Fibroblast of lung (primary cell): ENCODE measurements around the gene MYO10. TPM values are rescaled to one million over a fixed set of nuclear protein-coding genes. Genes with fewer than 3 reads are reported as not detected.
A peak's percentile ranks its signal among the peaks of the same experiment; 100 is the strongest.

Experiments
- DNase-seq, 2 donors: peaks; one replicate each; pipeline versions ENCODE4 v3.0.0 to v3.0.0-alpha.2; 2010; ENCODE audit warnings: low read depth in 2 of 2
- H2AFZ ChIP-seq: 2 replicates; pipeline ENCODE4 v1.5.1; 2012; ENCODE audit warnings: low read length, control low read depth, inconsistent platforms
- H3K27ac ChIP-seq: 2 replicates; pipeline ENCODE4 v1.5.1; 2011; ENCODE audit warnings: low read length, control low read depth; ENCODE audit not compliant: insufficient read depth
- H3K27me3 ChIP-seq: 2 replicates; pipeline ENCODE4 v1.5.1; 2011; ENCODE audit warnings: mild to moderate bottlenecking, low read length; ENCODE audit not compliant: control insufficient read depth, insufficient read depth
- H3K36me3 ChIP-seq: 2 replicates; pipeline ENCODE4 v1.5.1; 2011; ENCODE audit warnings: low read length; ENCODE audit not compliant: control insufficient read depth, insufficient read depth
- H3K4me1 ChIP-seq: 2 replicates; pipeline ENCODE4 v1.5.1; 2011; ENCODE audit warnings: low read length; ENCODE audit not compliant: control insufficient read depth, insufficient read depth; ENCODE audit errors: extremely low read depth
- H3K4me2 ChIP-seq: 2 replicates; pipeline ENCODE4 v1.5.1; 2011; ENCODE audit warnings: low read length, control low read depth; ENCODE audit not compliant: insufficient read depth; ENCODE audit errors: extremely low read depth
- H3K4me3 ChIP-seq, 4 experiments: fragments of 200-600 bp in 1 of 4; sonication (generic) in 1 of 4; replicated peaks in 1 of 4; 2 replicates each; pipeline ENCODE4 v1.5.1; 2011 to 2016; ENCODE audit warnings: low read length in 4 of 4, low read depth in 3 of 4, mild to moderate bottlenecking in 3 of 4, control low read depth in 2 of 4, inconsistent platforms in 1 of 4, mixed read lengths in 1 of 4; ENCODE audit not compliant: insufficient read depth in 1 of 4; ENCODE audit errors: control extremely low read depth in 1 of 4
- H3K79me2 ChIP-seq: 2 replicates; pipeline ENCODE4 v1.5.1; 2012; ENCODE audit warnings: mild to moderate bottlenecking, low read length, inconsistent platforms; ENCODE audit not compliant: control insufficient read depth, insufficient read depth
- H3K9ac ChIP-seq: 2 replicates; pipeline ENCODE4 v1.5.1; 2011; ENCODE audit warnings: mild to moderate bottlenecking, low read length, control low read depth; ENCODE audit not compliant: insufficient read depth
- H3K9me3 ChIP-seq: 2 replicates; pipeline ENCODE4 v1.5.1; 2012; ENCODE audit warnings: low read depth, low read length; ENCODE audit not compliant: control insufficient read depth, insufficient read depth
- H4K20me1 ChIP-seq: 2 replicates; pipeline ENCODE4 v1.5.1; 2011; ENCODE audit warnings: low read length; ENCODE audit not compliant: control insufficient read depth, insufficient read depth; ENCODE audit errors: extremely low read depth
- EZH2 ChIP-seq: IDR thresholded peaks from 2 replicates; pipeline ENCODE4 v1.5.1; 2012; ENCODE audit warnings: low read length, control low read depth, mild to moderate bottlenecking; ENCODE audit errors: missing control alignments
- polyA plus RNA-seq, 2 donors: library from polyadenylated mRNA; depleted of rRNA in 1 of 2; stranded (reverse) in 1 of 2; unstranded in 1 of 2; fragments of >200 nt; gene quantifications; 2 replicates each; pipeline ENCODE4 v1.2.1, GENCODE V29; 2011 to 2012; ENCODE audit warnings: missing spikeins in 1 of 2
- total RNA-seq: library from RNA; depleted of rRNA; stranded (reverse); fragments of >200 nt; gene quantifications from 2 replicates; pipeline ENCODE4 v1.2.1, GENCODE V29; 2014
- TF ChIP-seq, protein P1 (sequence below), 2 donors: IDR thresholded peaks in 1 of 2; conservative IDR thresholded peaks in 1 of 2; 1 replicate in 1 of 2; 2 replicates in 1 of 2; pipeline ENCODE4 v1.5.1; 2011 to 2012; ENCODE audit warnings: low read length in 2 of 2, control low read depth in 1 of 2, inconsistent platforms in 1 of 2, low read depth in 1 of 2, mild to moderate bottlenecking in 1 of 2

The MYO10 gene
- total and polyA plus RNA-seq, 2 donors (not counting 1 experiment from before 2014, with no cell fraction given): 16.6 to 82.2 TPM

DNA sequence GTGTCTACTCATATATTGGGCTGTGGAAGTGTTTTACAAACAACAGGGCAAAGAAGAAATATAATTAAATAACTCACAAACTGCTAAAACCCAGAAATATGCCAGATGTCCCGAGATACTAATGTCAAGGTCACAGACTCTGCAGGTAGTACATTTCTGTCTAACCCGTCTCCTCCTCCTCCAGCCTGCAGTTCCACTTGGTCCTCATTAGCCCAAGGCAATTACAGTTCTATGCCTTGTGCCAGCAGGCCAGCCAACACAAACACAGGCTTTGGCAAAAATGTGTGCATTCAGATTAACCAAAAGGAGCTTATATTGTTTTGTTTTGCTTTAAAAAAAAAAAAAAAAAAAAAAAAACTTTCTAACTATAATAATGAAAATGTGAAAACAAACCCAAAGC, 148.8 kb downstream of the MYO10 start:
- no peaks in the 10 kb centered on the region for H3K27me3 ChIP-seq
- no peaks in the 10 kb centered on the region for H3K9me3 ChIP-seq
- no peak overlapping the region for H2AFZ ChIP-seq
- no peaks in the 10 kb centered on the region for H4K20me1 ChIP-seq
- no peak overlapping the region for H3K4me2 ChIP-seq
- no peak overlapping the region for H3K27ac ChIP-seq
- no peak for TF ChIP-seq EZH2
- TF ChIP-seq, protein P1, sequence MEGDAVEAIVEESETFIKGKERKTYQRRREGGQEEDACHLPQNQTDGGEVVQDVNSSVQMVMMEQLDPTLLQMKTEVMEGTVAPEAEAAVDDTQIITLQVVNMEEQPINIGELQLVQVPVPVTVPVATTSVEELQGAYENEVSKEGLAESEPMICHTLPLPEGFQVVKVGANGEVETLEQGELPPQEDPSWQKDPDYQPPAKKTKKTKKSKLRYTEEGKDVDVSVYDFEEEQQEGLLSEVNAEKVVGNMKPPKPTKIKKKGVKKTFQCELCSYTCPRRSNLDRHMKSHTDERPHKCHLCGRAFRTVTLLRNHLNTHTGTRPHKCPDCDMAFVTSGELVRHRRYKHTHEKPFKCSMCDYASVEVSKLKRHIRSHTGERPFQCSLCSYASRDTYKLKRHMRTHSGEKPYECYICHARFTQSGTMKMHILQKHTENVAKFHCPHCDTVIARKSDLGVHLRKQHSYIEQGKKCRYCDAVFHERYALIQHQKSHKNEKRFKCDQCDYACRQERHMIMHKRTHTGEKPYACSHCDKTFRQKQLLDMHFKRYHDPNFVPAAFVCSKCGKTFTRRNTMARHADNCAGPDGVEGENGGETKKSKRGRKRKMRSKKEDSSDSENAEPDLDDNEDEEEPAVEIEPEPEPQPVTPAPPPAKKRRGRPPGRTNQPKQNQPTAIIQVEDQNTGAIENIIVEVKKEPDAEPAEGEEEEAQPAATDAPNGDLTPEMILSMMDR (conservative IDR thresholded peaks at IDR 0.05 in 1 of 2, IDR thresholded peaks at IDR 0.05 in 1 of 2; ENCODE audit: low read depth in 1 of 2, low read length in 2 of 2): no peak
- H3K4me3 ChIP-seq: no peak overlapping the region
- peaks cover 2% of the 10 kb centered on the region for H3K36me3 ChIP-seq
- H3K79me2 ChIP-seq: peaks cover 55% of the 10 kb centered on the region
- DNase-seq: no peak
- H3K9ac ChIP-seq: no peak overlapping the region
- H3K4me1 ChIP-seq: peaks cover 2% of the 10 kb centered on the region

GRCh38 chr5:16784843-16785791, 151.0 kb downstream of the MYO10 start:
- Histone ChIP-seq H3K79me2 (peaks cover 50% of the 10 kb centered on the region), H3K36me3 (peaks cover 2% of the 10 kb centered on the region), H3K9me3 (no peaks in the 10 kb centered on the region), H3K4me3 (no peak overlapping the region), H3K27ac (no peak overlapping the region), H3K27me3 (no peaks in the 10 kb centered on the region), H3K9ac (no peak overlapping the region), H4K20me1 (no peaks in the 10 kb centered on the region), H2AFZ (no peak overlapping the region), H3K4me2 (no peak overlapping the region), H3K4me1 (peaks cover 2% of the 10 kb centered on the region)
- TF ChIP-seq, protein P1 (conservative IDR thresholded peaks at IDR 0.05 in 1 of 2, IDR thresholded peaks at IDR 0.05 in 1 of 2; ENCODE audit: low read depth in 1 of 2, low read length in 2 of 2): no peak
- no peak for TF ChIP-seq EZH2
- DNase-seq: peak in 1 of 2 donors; percentile 29

- TF ChIP-seq, protein P1 (conservative IDR thresholded peaks at IDR 0.05 in 1 of 2, IDR thresholded peaks at IDR 0.05 in 1 of 2; ENCODE audit: low read depth in 1 of 2, low read length in 2 of 2): no peak
- TF ChIP-seq EZH2: no peak
- H3K79me2 ChIP-seq: peaks cover 47% of the 10 kb centered on the region
- no peak overlapping the region for H3K9ac ChIP-seq
- no peak overlapping the region for H3K4me2 ChIP-seq
- H3K4me1 ChIP-seq: peaks cover 2% of the 10 kb centered on the region
- H2AFZ ChIP-seq: no peak overlapping the region
- no peaks in the 10 kb centered on the region for H3K9me3 ChIP-seq
- H3K36me3 ChIP-seq: peaks cover 2% of the 10 kb centered on the region
- no peaks in the 10 kb centered on the region for H3K27me3 ChIP-seq
- no peak overlapping the region for H3K27ac ChIP-seq
- DNase-seq: peak; percentile 58 to 87
- H4K20me1 ChIP-seq: no peaks in the 10 kb centered on the region
- H3K4me3 ChIP-seq: no peak overlapping the region
Observed at GRCh38 chr5:16784088-16784487, 152.0 kb downstream of the MYO10 start.
